C4-2B (cell line): ENCODE measurements around the gene EVC2.

ENCODE experiments used
- ZFX ChIP-seq: fragments of 450-650 bp; IDR thresholded peaks from 2 replicates; pipeline ENCODE4 v1.6.1; 2017
- TF ChIP-seq, protein P1 (sequence below): fragments of 450-650 bp; conservative IDR thresholded peaks from 2 replicates; pipeline ENCODE4 v1.5.1; 2017; ENCODE audit warnings: mild to moderate bottlenecking

- TF ChIP-seq, protein P1, sequence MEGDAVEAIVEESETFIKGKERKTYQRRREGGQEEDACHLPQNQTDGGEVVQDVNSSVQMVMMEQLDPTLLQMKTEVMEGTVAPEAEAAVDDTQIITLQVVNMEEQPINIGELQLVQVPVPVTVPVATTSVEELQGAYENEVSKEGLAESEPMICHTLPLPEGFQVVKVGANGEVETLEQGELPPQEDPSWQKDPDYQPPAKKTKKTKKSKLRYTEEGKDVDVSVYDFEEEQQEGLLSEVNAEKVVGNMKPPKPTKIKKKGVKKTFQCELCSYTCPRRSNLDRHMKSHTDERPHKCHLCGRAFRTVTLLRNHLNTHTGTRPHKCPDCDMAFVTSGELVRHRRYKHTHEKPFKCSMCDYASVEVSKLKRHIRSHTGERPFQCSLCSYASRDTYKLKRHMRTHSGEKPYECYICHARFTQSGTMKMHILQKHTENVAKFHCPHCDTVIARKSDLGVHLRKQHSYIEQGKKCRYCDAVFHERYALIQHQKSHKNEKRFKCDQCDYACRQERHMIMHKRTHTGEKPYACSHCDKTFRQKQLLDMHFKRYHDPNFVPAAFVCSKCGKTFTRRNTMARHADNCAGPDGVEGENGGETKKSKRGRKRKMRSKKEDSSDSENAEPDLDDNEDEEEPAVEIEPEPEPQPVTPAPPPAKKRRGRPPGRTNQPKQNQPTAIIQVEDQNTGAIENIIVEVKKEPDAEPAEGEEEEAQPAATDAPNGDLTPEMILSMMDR = no peak
- TF ChIP-seq ZFX = no peak
Observed at GRCh38 chr4:5611750-5612149, 96.6 kb downstream of the EVC2 start.
